ENCODE results near the gene CUX1.

CUX1 gene

DNA sequence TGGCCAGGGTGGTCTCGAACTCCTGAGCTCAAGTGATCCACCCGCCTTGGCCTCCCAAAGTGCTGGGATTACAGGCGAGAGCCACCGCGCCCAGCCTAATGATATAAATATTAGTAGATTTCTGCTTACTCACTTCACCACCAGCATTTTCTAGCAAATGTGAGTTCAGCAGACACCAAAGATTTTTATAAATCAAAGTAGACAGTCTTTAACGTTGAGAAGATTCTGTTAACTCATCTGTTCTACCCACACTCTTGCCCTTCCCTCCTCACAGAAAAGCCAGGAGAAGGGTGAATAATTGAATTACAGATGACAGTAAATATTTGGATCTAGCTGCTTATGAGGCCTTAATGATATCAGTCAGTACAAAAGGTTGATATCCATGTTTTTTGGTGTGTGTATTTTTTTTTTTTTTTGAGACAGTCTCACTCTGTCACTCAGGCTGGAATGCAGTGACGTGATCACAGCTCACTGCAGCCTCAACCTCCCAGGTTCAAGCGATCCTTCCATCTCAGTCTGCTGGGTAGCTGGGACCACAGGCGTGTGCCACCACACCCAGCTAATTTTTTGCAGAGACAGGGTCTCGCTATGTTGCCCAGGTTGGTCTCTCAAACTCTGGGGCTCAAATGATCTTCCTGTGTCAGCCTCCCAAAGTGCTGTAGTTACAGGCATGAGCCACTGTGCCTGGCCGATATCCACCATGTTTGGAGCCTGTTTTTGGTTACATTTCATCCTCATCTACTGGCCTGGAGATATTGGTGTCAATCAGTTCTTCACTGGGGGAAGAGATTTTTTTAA lies 120.5 kb downstream of the CUX1 start:
- no peak for FAIRE-seq
- DNase-seq (ENCODE audit: insufficient read length, low spot score): no peak
- TF ChIP-seq POLR2AphosphoS5 (IDR thresholded peaks at IDR 0.05; ENCODE audit: low read depth, low read length): no peak

DNA sequence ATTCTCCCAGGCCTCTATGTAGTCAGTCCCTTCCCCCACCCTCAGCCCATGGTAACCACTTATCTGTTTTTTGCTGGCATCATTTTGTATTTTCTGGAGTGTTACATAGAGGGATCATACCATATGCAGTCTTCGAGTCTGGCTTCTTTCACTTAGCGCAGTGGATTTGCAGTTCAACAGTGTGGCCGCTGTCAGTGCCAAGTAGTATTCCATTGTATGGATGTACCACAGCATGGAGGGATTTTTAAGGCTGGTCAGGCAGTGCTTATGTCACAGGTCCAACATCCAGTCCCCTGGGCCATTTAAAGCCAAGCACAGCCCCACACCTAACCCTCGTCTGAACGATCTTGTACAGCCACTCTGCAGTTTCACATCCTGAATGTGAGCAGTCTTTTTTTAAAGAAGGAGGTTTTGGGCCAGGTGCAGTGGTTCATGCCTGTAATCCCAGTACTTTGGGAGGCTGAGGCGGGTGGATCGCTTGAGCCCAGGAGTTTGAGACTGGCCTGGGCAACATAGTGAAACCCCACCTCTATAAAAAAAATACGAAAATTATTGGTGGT lies 121.8 kb downstream of the CUX1 start:
- FAIRE-seq: no peak
- TF ChIP-seq PAX5 (IDR thresholded peaks at IDR 0.05; ENCODE audit: insufficient read depth, low read length, severe bottlenecking) (no peak), SPI1 (IDR thresholded peaks at IDR 0.05; ENCODE audit: low read depth, low read length) (peak; percentile 76)
- no peak for DNase-seq (ENCODE audit: insufficient read length, low spot score)

DNA sequence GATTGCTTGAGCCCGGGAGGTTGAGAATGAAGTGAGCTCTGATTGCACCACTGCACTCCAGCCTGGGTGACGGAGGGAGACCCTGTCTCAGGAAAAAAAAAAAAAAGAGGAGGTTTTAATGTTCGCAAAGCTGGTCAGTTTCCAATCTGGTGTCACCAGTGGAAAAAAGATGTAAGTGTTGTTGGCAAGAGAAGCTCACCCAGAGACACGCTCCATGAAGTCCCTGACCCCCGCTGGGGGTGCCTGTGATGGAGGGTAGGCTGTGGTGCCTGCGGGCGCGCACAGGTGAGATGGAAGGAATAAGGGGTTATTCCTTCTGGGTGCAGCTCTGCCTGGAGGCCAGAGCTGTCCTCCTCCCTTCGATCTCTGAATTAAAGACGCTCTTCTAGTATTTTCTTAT lies 122.7 kb downstream of the CUX1 start:
- no peak for DNase-seq (ENCODE audit: insufficient read length, low spot score)
- TF ChIP-seq POLR2A (IDR thresholded peaks at IDR 0.05; ENCODE audit: low read depth, low read length): no peak
- no peak for TF ChIP-seq POLR2AphosphoS5 (IDR thresholded peaks at IDR 0.05; ENCODE audit: low read depth, low read length)
- no peak for TF ChIP-seq PAX5 (IDR thresholded peaks at IDR 0.05; ENCODE audit: insufficient read depth, low read length, severe bottlenecking)
- no peak for TF ChIP-seq POU2F2 (IDR thresholded peaks at IDR 0.05; ENCODE audit: low read depth, low read length)
- TF ChIP-seq SPI1 (IDR thresholded peaks at IDR 0.05; ENCODE audit: low read depth, low read length): no peak
- no peak for TF ChIP-seq TAF1 (IDR thresholded peaks at IDR 0.05; ENCODE audit: low read depth, low read length)
- FAIRE-seq: no peak

DNA sequence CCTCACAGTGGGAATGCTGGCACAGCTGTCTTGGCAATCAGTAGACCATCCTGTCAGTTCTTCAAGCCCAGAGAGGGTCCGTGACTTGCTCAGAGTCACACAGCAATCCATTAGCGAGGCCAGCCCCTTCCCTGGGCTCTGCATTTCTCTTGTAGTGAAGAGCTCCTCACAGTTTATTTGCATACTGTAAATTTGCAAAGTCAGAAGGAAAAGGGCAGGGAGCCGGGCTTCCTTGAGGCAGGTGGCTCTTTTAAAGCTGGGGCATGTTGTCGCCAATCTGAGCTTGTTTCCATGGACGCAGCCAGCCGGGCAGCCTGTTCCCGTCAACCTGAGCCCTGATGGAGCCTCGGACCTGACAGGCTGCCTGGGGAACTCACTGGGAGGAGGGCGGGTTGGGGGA lies 123.4 kb downstream of the CUX1 start:
- DNase-seq (ENCODE audit: insufficient read length, low spot score) (no peak), FAIRE-seq (no peak)

DNA sequence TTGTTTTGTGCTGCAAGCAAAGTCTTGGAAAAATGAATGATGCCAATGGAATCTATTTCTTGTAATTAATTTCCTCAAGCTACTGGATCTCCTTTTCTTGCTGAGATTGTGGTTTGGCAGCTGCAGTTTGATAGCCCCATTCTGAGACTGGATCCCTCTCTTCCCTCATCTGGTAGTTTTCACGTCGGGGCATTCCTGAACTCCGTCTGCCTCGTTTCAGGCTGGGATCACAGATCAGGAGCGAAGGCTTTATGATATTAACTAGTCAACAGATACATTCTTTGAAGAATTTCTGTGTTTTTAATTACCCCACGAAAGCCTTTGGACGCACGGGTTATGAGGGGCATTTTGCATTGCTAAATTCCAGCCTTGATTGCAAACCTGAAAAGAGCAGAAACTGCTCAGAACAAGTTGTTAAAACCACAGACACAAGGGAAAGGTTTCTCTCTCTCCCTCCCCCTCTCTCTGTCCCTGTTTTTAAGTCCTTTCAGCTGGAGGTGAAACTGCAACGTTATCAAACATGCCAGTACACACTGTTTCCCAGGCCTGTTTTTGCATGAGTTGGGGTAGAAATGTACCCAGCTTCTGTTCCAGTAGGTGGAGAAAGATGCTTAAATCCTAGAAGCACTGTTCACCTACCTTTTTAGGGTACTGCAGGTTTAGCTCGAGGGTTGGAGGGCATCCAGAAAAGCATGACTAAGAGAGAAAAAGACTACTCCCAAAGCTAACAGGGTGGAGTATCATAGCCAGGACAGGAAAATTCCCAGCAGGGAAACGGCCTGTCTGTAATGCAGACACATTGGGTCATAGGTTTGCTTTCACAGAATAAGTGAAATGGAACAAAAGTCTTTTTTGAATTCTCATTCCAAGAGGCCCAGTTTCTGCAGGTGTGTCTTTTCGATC lies 124.3 kb downstream of the CUX1 start:
- no peak for DNase-seq (ENCODE audit: insufficient read length, low spot score)
- no peak for FAIRE-seq
- no peak for TF ChIP-seq POLR2A (IDR thresholded peaks at IDR 0.05; ENCODE audit: low read depth, low read length)
- TF ChIP-seq POU2F2 (IDR thresholded peaks at IDR 0.05; ENCODE audit: low read depth, low read length): no peak
- no peak for TF ChIP-seq TAF1 (IDR thresholded peaks at IDR 0.05; ENCODE audit: low read depth, low read length)
- no peak for TF ChIP-seq SPI1 (IDR thresholded peaks at IDR 0.05; ENCODE audit: low read depth, low read length)
- no peak for TF ChIP-seq PAX5 (IDR thresholded peaks at IDR 0.05; ENCODE audit: insufficient read depth, low read length, severe bottlenecking)
- no peak for TF ChIP-seq POLR2AphosphoS5 (IDR thresholded peaks at IDR 0.05; ENCODE audit: low read depth, low read length)

More for the DNA sequence above, 123.4 kb downstream of the CUX1 start:
- TF ChIP-seq TAF1 (IDR thresholded peaks at IDR 0.05; ENCODE audit: low read depth, low read length): no peak
- no peak for TF ChIP-seq PAX5 (IDR thresholded peaks at IDR 0.05; ENCODE audit: insufficient read depth, low read length, severe bottlenecking)
- TF ChIP-seq POU2F2 (IDR thresholded peaks at IDR 0.05; ENCODE audit: low read depth, low read length): no peak
- TF ChIP-seq POLR2AphosphoS5 (IDR thresholded peaks at IDR 0.05; ENCODE audit: low read depth, low read length): no peak
- no peak for TF ChIP-seq POLR2A (IDR thresholded peaks at IDR 0.05; ENCODE audit: low read depth, low read length)
- no peak for TF ChIP-seq SPI1 (IDR thresholded peaks at IDR 0.05; ENCODE audit: low read depth, low read length)

DNA sequence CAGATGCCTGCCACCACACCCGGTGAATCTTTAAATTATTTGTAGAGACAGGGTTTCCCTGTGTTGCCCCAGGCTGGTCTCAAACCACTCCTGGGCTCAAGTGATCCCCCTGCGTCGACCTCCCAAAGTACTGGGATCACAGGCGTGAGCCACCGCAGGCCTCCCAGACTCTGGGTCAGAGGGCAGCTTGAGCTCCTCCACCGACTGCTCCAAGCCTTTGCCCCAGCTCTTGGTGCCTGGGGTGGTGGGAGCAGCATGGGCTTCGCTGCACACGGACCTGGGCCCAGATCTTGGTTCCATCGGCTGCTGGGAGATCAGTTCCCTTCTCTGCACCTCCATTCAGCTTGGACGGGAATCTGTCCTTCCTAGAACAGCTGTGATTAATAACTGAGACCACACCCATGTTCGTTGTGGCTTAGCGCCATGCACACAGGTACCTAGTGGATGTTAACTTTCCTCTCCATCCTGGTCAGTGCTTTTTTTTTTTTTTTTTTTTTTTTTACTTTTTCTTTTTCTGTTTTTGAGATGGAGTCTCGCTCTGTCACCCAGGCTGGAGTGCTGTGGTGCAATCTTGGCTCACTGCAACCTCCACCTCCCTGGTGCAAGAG lies 125.3 kb downstream of the CUX1 start:
- no peak for DNase-seq (ENCODE audit: insufficient read length, low spot score)
- TF ChIP-seq POU2F2 (IDR thresholded peaks at IDR 0.05; ENCODE audit: low read depth, low read length): no peak
- no peak for TF ChIP-seq POLR2AphosphoS5 (IDR thresholded peaks at IDR 0.05; ENCODE audit: low read depth, low read length)
- no peak for TF ChIP-seq SPI1 (IDR thresholded peaks at IDR 0.05; ENCODE audit: low read depth, low read length)
- no peak for TF ChIP-seq POLR2A (IDR thresholded peaks at IDR 0.05; ENCODE audit: low read depth, low read length)
- TF ChIP-seq PAX5 (IDR thresholded peaks at IDR 0.05; ENCODE audit: insufficient read depth, low read length, severe bottlenecking): no peak
- no peak for FAIRE-seq

DNA sequence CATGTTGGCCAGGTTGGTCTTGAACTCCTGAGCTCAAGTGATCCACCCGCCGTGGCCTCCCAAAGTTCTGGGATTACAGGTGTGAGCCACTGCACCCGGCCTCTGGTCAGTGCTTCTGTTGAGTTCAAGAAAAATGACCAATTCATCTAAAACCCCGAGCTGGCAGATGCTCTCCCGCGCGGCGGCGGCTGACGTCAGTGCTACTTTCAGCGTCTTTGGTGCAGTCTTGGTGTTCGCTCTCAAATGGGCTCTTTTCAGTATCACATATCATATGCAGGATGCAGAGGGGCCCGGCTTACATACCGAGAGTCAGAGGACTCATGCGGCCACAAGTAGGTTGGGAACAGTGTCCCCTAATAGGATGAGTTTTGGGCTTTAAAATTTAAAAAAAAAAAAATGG lies 125.9 kb downstream of the CUX1 start:
- TF ChIP-seq TAF1 (IDR thresholded peaks at IDR 0.05; ENCODE audit: low read depth, low read length) (no peak), POLR2AphosphoS5 (IDR thresholded peaks at IDR 0.05; ENCODE audit: low read depth, low read length) (no peak), POLR2A (IDR thresholded peaks at IDR 0.05; ENCODE audit: low read depth, low read length) (no peak), SPI1 (IDR thresholded peaks at IDR 0.05; ENCODE audit: low read depth, low read length) (no peak), PAX5 (IDR thresholded peaks at IDR 0.05; ENCODE audit: insufficient read depth, low read length, severe bottlenecking) (no peak), POU2F2 (IDR thresholded peaks at IDR 0.05; ENCODE audit: low read depth, low read length) (no peak)
- no peak for DNase-seq (ENCODE audit: insufficient read length, low spot score)
- no peak for FAIRE-seq

DNA sequence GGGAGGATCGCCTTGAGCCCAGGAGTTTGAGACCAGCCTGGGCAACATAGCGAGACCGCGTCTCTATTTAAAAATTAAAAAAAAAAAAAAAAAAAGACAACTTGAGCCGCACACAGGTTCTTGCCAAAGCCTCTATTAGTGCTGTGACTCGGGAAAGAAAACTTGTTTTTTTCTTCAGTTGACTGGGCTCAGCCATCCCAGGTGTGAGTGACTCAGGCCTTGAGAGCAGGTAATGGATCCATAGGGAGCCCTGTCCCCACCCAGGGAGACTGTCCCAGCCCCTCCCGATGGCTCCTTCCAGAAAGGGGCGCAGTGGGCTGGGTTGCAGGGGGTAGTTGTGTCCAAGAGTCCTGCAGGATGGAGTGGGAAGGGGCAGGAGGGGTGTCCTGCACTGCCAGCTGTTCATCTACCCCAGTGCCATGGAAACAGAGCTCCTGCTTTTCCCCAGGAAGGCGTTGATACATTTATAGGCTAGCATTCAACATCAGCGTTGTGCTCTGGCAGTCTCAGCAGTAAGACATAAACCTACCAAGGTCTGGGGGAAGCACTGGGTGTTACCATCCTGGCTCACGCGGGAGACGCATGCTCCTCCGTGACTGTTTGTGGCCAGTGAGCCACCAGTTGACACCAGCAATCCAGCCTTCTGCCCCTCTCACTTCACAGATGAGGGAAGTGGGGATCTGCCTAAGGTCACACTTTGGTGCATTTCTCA lies 126.6 kb downstream of the CUX1 start:
- FAIRE-seq (no peak), DNase-seq (ENCODE audit: insufficient read length, low spot score) (no peak)
- TF ChIP-seq PAX5 (IDR thresholded peaks at IDR 0.05; ENCODE audit: insufficient read depth, low read length, severe bottlenecking) (no peak), POLR2A (IDR thresholded peaks at IDR 0.05; ENCODE audit: low read depth, low read length) (no peak), SPI1 (IDR thresholded peaks at IDR 0.05; ENCODE audit: low read depth, low read length) (no peak), POLR2AphosphoS5 (IDR thresholded peaks at IDR 0.05; ENCODE audit: low read depth, low read length) (no peak), POU2F2 (IDR thresholded peaks at IDR 0.05; ENCODE audit: low read depth, low read length) (no peak), TAF1 (IDR thresholded peaks at IDR 0.05; ENCODE audit: low read depth, low read length) (no peak)

DNA sequence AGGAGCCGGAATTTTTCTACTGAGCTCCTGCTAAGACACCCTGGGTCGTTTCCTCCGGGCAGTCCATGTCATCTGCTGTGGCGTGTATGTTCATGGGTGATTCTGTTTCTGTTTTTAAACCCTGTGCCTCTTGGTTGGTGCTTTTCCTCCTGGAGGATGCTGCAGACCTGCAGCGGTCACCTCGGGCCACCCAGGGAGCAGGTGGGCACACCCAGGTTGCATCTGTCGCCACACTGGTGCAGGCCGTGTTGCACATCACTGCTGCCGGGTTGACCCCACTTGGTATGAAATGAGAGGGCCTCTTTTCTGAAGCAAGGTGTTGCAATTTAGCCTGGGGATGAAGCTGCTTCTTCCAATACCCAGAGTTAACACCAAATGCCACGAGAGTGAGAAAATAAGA lies 127.2 kb downstream of the CUX1 start:
- TF ChIP-seq POLR2AphosphoS5 (IDR thresholded peaks at IDR 0.05; ENCODE audit: low read depth, low read length) (no peak), POLR2A (IDR thresholded peaks at IDR 0.05; ENCODE audit: low read depth, low read length) (no peak), SPI1 (IDR thresholded peaks at IDR 0.05; ENCODE audit: low read depth, low read length) (no peak), PAX5 (IDR thresholded peaks at IDR 0.05; ENCODE audit: insufficient read depth, low read length, severe bottlenecking) (no peak), TAF1 (IDR thresholded peaks at IDR 0.05; ENCODE audit: low read depth, low read length) (no peak), POU2F2 (IDR thresholded peaks at IDR 0.05; ENCODE audit: low read depth, low read length) (no peak)
- DNase-seq (ENCODE audit: insufficient read length, low spot score) (no peak), FAIRE-seq (no peak)

Measured in GM12891 (cell line).